Fibroblast of skin of right biceps (primary cell): ENCODE results near the gene GDA.
A peak's percentile ranks its signal among the peaks of the same experiment; 100 is the strongest.
"Not testable (repeated sequence)": the region's sequence is repeated elsewhere in the genome, so short reads cannot be mapped to it uniquely, and the experiment has no call there.

Experiments used
- DNase-seq: peaks from one replicate; pipeline ENCODE4 v3.0.0-alpha.2; 2013

Gene GDA

GRCh38 chr9:72211047-72211446 lies 61.8 kb downstream of the GDA start:
- no peak for DNase-seq

DNA sequence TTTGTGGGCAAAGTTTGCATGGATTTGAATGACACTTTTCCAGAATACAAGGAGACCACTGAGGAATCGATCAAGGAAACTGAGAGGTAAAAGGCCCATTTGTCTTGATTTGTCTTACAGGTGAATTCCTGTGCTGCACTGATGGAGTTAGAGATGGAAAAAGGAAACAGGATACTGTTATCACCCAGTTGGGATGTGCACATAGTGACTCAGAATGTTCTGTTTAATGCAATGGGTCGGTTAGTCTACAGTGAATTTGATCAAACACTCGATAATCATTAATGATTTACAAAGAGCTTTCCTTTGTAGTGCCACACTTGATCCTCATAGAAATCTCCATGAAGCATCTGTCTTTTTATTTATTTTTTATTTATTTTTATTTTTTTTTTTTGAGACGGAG lies 64.7 kb downstream of the GDA start:
- DNase-seq = no peak

DNA sequence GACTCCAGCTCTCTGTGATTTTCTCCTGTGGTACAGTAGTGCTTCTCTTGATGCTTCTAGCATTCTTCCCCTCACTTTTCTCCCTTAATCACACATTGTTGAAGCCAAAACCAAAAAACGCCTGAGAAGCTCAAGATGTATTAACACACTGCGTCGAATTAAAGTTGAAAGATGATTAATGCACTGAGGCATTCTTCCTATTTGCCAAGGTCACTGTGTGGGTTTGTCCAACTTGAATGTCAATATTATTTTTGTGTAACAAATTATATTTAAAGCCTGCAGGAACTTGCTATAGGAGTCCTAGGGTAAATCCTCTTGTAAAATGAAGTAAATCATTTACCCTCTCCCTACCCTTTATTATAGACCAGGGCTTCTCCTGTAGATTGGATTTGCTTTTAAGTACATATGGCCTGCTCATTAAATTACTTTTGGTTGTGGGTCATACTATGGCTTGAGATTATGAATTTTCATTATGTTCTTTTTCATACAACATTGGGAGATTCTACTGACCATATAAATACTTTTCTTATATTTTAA lies 68.1 kb downstream of the GDA start:
- no peak for DNase-seq

DNA sequence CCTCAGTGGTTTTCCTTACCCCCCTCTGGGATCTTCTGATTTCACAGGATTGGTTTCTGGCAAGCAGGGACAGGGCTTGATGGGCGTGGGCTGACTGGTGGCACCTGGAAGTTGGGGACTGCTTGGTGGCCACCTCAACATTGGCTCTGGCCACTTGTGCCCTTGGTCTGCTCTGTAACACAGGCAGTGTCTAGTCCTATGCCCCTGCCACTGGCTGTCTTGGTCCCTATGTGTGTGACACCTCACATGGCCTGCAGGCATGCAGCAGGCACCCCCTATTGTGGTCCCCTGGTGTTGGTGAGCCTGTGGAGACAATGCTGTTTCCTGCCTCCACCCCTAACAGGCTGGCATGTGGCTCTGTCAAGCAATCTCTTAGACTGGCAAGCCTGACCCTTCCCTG lies 71.3 kb downstream of the GDA start:
- no peak for DNase-seq

DNA sequence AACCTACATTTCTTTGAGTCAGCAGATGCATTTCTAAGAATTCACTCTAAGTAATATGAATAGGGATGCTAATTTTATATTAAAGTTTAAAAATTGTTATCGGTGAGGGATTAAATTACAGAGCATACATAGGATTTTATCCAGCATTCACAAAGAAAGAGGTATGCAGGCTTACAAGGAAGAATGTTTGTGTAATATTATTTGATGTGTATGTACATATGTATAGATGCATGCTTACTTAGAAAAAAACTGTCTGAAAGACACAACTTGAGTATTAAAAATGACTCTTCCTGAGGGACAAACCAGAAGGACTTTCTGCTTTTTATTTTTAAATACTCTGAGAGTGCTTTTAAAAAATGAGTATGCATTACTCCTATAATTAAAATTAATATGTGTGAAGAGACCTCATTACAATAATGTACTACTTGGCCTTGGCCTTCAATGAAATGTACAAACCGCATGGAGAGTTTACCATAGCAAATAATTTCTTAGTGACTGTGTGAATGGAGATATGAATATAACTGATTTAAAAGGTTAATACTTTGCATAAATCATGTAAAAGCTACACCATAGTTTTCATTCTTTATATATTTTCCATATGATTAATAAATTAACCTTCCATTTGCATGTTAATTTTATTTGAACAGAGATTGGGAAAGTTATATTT lies 77.0 kb downstream of the GDA start:
- no peak for DNase-seq

- no peak for DNase-seq
Measured at GRCh38 chr9:72228282-72228681, 79.0 kb downstream of the GDA start.

DNA sequence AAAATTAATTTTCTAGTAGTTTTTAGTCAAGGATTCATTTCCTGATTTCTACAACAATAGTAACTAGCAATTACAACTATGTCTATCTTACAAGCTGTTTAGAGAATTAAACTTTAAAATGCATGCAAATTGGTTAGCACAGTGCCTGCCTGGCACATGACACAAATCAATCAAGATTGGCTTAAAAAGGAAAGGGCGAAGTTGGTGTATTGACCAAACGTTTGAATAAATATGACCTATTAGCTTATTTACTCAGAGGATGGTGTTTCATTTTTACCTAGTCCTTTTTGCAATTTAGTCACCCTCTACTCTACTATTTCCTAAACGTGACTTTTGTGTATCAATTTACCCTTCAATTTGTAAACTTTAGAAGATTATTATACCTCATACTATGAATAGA lies 83.5 kb downstream of the GDA start:
- DNase-seq = no peak

DNA sequence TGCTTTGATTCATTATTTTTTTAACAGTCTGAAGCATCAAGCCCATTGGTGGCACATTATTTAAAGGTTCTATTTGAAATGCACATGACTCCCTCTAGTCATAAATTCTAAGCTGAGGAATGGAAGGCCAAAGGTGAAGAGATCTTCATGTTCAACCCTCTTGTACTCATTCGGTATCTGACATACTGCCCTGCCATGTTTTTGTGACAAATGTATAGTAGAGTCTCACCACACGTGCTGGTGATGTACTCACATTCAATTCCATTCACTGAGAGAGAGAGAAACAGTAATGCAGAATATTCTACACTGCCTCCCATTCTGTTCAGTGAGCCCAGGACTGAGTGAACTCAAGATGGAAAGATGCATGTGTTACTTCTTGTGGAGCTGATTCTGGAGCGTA lies 98.3 kb downstream of the GDA start:
- DNase-seq = no peak

DNA sequence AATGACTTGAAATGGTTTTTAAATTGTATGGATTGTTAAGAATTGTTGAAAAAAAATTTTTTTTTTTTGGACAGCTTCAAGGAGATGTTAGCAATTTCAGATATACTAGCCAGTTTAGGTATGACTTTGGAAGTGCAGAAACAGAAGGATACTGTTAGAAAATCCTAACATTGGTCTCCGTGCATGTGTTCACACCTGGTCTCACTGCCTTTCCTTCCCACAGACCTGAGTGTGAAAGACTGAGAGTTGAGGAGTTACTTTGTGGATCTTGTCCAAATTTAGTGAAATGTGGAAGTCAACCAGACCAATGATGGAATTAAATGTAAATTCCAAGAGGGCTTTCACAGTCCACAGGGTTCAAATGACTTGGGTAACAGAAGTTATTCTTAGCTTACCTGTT lies 102.3 kb downstream of the GDA start:
- DNase-seq = no peak

DNA sequence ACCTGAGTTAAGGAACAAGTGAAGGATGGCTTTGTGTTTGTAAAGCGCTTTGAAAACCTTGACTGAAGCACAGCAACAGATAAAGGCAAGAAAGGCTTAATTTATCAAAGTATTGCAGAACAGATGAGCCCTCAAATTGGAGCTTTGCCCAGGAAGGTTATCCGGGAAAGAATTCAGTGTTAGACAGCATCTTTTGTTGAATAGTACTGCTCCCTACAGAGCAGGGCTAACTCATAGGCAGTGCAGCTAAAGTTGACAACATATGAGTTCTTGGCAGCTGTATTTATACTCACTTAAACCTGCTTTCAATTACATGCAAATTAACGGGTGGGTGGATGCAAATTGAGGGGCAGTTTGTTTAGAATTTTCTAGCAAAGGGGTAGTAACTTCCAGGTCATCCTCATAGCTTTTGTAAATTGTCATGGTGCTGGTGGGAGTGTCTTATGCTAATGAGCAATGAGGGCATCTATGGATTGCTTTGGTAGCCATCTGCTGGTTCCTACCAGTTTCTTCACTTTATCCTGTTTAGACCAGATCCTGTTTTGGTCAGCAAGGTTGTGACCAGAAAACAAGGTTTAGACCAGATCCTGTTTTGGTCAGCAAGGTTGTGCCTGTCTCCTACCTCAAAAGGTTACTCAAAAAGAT lies 105.8 kb downstream of the GDA start:
- DNase-seq = no peak

DNA sequence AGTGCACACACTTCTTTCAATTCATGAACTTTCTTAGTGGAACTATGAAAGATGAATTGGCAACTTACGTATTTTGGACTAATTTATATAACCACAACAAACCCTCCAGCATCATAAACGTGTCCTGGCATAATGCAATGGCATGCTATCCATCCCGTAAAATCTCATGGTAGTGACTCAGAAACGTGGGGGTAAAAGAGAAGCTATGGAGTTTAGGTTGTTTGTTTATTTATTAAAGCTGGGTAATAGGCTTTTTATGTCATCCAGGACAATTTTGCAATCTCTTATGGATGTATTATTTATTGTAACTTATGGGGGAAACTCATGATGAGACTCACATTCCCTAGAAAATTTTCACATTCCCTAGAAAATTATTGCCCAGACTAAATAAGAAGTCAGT lies 106.3 kb downstream of the GDA start:
- no peak for DNase-seq

DNA sequence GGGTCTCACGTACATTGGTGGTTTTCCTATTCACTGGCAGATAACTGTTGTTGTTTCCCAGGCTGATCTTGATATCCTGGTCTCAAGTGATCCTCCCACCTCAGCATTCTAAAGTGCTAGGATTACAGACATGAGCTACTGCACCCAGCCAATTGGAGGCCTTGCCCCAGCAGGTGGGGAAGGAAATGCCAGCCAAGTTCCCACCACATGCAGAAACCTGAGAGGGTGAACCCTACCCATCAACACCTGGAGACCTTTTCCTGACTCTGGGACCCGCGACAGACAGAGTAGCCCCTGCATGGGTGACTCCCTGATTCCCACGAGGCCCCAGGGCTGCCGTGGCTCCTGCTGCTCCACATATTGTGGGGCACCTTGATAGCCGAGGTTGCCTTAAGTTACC lies 107.7 kb downstream of the GDA start:
- no peak for DNase-seq

DNA sequence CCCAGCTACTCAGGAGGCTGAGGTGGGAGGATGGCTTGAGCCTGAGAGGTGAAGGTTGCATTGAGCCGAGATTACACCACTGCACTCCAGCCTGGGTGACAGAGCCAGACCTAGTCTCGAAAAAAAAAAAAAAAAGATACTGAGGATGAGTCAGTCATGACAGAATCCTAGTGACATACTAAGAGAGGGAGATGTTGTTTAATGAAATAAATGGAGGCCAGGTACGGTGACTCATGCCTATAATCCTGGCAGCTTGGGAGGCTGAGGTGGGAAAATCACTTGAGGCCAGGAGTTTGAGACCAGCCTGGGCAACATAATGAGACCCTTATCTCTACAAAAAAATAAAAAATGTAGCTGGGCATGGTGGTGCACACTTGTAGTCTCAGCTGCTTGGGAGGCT lies 108.6 kb downstream of the GDA start:
- no peak for DNase-seq

- no peak for DNase-seq
Measured at GRCh38 chr9:72262063-72262462, 112.8 kb downstream of the GDA start.

DNA sequence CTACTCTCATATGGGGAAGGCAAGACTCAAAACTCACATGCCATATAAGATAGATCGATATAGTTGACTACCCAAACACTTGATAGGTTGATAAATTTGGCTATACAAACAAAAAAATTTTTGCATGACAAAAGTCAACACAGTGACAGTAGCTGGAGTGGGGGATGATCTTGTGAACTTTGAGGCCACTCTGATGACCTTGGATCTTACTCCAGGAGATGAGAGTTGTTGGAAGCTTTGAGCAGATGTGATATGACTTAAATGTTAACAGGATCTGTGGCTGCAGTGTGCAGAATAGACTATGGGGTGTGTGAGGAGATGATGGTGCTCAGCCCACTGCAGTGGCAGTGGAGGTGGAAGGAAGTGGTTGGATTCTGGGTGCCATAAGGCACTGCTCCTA lies 114.3 kb downstream of the GDA start:
- DNase-seq = no peak

GRCh38 chr9:72268961-72269360 lies 119.7 kb downstream of the GDA start:
- no peak for DNase-seq

- not testable (repeated sequence) for DNase-seq
Measured at GRCh38 chr9:72270359-72270758, 121.1 kb downstream of the GDA start.

DNA sequence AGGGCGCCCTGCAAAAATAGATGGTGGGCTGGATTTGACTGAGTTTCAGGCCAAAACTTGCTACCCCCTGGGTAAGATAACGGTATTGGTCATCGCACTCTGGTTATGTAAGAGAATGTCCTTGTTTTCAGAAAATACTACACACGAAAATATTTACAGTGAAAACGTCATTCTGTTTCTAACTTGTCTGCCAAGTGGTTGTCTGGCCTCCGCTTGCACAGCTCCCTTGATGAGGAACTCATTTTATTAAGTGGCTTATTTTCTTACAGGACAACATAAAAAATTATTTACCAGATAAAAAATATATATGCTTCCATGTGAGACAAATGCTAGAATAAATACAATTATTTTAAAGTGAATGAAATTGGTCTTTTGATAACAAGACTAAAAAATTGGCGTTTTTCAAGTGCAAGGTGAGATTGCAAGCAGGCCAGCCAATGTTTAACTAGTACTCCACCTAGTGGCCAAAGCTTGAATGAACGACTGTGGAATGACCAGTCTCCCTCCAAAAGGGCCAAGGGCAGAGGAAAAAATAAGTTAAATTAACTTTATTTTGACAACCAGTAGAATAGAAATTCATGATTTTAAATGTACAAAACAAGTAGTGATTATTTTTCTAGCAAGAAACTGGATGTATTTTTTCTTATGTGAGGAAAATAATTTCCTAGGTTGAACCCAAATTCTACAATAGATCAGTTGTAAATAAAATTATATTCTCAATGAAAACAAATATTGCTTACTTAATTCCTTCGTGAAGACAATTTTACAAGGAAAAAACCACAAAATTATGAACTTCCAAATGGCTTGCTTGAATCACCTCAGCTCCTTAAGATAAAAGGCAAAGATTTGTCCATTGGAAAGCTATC lies 122.6 kb downstream of the GDA start:
- peak; percentile 47 for DNase-seq

GRCh38 chr9:72274441-72274840 lies 125.2 kb downstream of the GDA start:
- DNase-seq = no peak

GRCh38 chr9:72274916-72275315 lies 125.7 kb downstream of the GDA start:
- no peak for DNase-seq

GRCh38 chr9:72276429-72276828 lies 127.2 kb downstream of the GDA start:
- no peak for DNase-seq

DNA sequence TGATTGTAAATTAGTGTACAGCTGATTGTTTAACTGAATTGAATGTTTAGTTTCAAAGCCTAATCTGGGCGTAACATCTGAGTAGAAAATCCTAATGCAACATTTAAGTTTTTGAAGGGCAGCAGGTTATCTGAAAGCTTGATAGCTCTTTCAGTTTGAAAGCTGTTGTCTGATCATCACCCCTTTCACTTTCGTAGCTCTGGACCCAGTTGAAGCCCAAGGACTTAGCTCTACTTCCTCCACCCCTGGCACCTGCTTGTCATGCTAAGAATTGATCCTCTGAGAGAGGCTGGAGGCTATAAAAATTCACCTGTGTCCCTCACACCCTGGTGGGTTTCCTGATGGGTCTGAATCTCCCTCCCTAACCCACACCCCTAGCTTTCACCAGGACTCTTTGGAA lies 129.7 kb downstream of the GDA start:
- no peak for DNase-seq

GRCh38 chr9:72280913-72281500 lies 131.8 kb downstream of the GDA start:
- peak; percentile 57 for DNase-seq
